Measurements from ENCODE around the gene CCDC158. TPM values are rescaled to one million over a fixed set of nuclear protein-coding genes. Genes with fewer than 3 reads are reported as not detected.

CCDC158 gene
- total and polyA plus RNA-seq, 10 of the 15 experiments (the other 5 are each of a cell fraction or from before 2014, with no cell fraction given) = not detected

DNA sequence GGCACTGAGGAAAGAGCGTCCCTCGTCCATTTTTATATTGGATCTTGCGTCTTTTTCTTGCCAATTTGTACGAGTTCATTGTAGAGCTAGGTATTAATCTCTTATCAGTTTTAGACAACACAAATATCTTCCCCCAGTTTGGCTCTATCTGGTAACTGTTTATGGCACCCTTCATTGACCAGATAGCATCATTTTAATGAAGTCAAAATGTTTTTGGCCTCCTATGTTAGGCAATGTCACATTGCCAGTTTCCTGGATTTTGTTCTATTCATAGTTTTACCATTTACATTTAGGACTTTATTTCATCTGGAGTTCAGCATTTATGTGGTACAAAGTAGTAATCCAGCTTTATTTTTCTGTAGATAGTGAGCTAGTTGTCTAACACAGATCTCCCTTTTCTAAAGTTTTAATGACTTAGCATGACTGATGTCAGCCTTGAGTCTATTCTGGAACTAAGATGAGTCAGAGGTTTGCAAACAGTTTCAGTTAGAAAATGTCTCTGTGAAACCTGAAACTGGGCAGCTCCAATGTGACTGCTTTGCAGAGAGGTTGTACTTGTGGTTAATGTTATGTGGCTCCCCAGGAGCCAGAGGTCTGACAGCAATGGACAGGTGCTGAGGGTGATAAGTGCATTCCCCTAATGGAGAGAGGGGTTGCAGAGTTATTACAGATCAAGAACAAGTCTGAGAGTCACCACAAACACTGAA, 119.7 kb downstream of the CCDC158 start:
- POLR2A ChIA-PET = no interaction called here
- in situ Hi-C loops (cut with MboI) = no loop called here
- TF ChIP-seq GATAD2B (conservative IDR thresholded peaks at IDR 0.05; ENCODE audit: low read depth) (no peak), PAX5 (IDR thresholded peaks at IDR 0.05; ENCODE audit: borderline replicate concordance, low read depth, low read length) (peak; percentile 86; the same call in 1 of the 2 replicates), JUND (IDR thresholded peaks at IDR 0.05; ENCODE audit: low read depth, low read length) (0 out of 2 replicates have a peak, but pooled peaks have one; percentile 16), MTA3 (IDR thresholded peaks at IDR 0.05; ENCODE audit: borderline replicate concordance, low read length) (peak; percentile 82; the same call in 1 of the 2 replicates), NRF1 (conservative IDR thresholded peaks at IDR 0.05; ENCODE audit: low read depth, low read length) (no peak), EP300 (IDR thresholded peaks at IDR 0.05; ENCODE audit: borderline replicate concordance in 1 of 2, control insufficient read depth in 1 of 2, low read depth in 2 of 2, low read length in 2 of 2) (peak in 1 of 2 experiments; percentile 35; a peak in 1 of 4 replicates), NR2F1 (conservative IDR thresholded peaks at IDR 0.05) (0 out of 2 replicates have a peak, but pooled peaks have one; percentile 45), TCF12 (IDR thresholded peaks at IDR 0.05; ENCODE audit: low read depth, low read length) (peak; percentile 88), JUNB (IDR thresholded peaks at IDR 0.05) (peak; percentile 85), ATF7 (IDR thresholded peaks at IDR 0.05; ENCODE audit: low read depth) (peak; percentile 77), FOXM1 (IDR thresholded peaks at IDR 0.05; ENCODE audit: low read depth, low read length) (peak; percentile 90), SUPT20H (IDR thresholded peaks at IDR 0.05; ENCODE audit: borderline replicate concordance, control insufficient read depth, low read depth, low read length) (no peak), ESRRA (IDR thresholded peaks at IDR 0.05; ENCODE audit: low read length) (no peak)
- TF ChIP-seq, protein P1, sequence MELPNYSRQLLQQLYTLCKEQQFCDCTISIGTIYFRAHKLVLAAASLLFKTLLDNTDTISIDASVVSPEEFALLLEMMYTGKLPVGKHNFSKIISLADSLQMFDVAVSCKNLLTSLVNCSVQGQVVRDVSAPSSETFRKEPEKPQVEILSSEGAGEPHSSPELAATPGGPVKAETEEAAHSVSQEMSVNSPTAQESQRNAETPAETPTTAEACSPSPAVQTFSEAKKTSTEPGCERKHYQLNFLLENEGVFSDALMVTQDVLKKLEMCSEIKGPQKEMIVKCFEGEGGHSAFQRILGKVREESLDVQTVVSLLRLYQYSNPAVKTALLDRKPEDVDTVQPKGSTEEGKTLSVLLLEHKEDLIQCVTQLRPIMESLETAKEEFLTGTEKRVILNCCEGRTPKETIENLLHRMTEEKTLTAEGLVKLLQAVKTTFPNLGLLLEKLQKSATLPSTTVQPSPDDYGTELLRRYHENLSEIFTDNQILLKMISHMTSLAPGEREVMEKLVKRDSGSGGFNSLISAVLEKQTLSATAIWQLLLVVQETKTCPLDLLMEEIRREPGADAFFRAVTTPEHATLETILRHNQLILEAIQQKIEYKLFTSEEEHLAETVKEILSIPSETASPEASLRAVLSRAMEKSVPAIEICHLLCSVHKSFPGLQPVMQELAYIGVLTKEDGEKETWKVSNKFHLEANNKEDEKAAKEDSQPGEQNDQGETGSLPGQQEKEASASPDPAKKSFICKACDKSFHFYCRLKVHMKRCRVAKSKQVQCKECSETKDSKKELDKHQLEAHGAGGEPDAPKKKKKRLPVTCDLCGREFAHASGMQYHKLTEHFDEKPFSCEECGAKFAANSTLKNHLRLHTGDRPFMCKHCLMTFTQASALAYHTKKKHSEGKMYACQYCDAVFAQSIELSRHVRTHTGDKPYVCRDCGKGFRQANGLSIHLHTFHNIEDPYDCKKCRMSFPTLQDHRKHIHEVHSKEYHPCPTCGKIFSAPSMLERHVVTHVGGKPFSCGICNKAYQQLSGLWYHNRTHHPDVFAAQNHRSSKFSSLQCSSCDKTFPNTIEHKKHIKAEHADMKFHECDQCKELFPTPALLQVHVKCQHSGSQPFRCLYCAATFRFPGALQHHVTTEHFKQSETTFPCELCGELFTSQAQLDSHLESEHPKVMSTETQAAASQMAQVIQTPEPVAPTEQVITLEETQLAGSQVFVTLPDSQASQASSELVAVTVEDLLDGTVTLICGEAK (IDR thresholded peaks at IDR 0.05; ENCODE audit: borderline replicate concordance) = no peak
- TF ChIP-seq, protein P2, sequence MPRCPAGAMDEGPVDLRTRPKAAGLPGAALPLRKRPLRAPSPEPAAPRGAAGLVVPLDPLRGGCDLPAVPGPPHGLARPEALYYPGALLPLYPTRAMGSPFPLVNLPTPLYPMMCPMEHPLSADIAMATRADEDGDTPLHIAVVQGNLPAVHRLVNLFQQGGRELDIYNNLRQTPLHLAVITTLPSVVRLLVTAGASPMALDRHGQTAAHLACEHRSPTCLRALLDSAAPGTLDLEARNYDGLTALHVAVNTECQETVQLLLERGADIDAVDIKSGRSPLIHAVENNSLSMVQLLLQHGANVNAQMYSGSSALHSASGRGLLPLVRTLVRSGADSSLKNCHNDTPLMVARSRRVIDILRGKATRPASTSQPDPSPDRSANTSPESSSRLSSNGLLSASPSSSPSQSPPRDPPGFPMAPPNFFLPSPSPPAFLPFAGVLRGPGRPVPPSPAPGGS (IDR thresholded peaks at IDR 0.05; ENCODE audit: borderline replicate concordance, insufficient read depth, low read depth, low read length, poor library complexity, severe bottlenecking) = peak; percentile 60
- TF ChIP-seq, protein P3, sequence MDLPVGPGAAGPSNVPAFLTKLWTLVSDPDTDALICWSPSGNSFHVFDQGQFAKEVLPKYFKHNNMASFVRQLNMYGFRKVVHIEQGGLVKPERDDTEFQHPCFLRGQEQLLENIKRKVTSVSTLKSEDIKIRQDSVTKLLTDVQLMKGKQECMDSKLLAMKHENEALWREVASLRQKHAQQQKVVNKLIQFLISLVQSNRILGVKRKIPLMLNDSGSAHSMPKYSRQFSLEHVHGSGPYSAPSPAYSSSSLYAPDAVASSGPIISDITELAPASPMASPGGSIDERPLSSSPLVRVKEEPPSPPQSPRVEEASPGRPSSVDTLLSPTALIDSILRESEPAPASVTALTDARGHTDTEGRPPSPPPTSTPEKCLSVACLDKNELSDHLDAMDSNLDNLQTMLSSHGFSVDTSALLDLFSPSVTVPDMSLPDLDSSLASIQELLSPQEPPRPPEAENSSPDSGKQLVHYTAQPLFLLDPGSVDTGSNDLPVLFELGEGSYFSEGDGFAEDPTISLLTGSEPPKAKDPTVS (IDR thresholded peaks at IDR 0.05; ENCODE audit: low read depth, low read length) = no peak

More for the DNA sequence above, 119.7 kb downstream of the CCDC158 start:
- H3K9me3 ChIP-seq (replicated peaks; ENCODE audit: control insufficient read depth, insufficient read depth, low read length) = peaks cover 16% of the 10 kb centered on the region
- H3K4me1 ChIP-seq (ENCODE audit: control insufficient read depth, insufficient read depth, low read length) = peaks cover 24% of the 10 kb centered on the region
- H3K79me2 ChIP-seq (ENCODE audit: control insufficient read depth, insufficient read depth, low read length) = no peaks in the 10 kb centered on the region
- RAD21 ChIA-PET (ENCODE audit: unreplicated experiment) = interaction anchor here (1.5 kb wide), 1 partner anchor 121 kb away, joined by 4 read pairs; no protein-coding TSS in a partner anchor
- peaks cover 3 to 5% of the 10 kb centered on the region in 2 experiments; a peak in 3 of 4 replicates for H3K27me3 ChIP-seq (replicated peaks in 1 of 2; ENCODE audit: control insufficient read depth in 2 of 2, insufficient read depth in 2 of 2, low read length in 1 of 2)
- peak; percentile 99 for ATAC-seq
- no peaks in the 10 kb centered on the region for H3K36me3 ChIP-seq (ENCODE audit: control insufficient read depth in 2 of 2, insufficient read depth in 2 of 2, low read length in 1 of 2)
- peak; percentile 95 for FAIRE-seq
- SMC1A ChIA-PET (ENCODE audit: uncharacterized antibody, unreplicated experiment) = interaction anchor here (1.4 to 1.8 kb wide), 2 partner anchors 76 to 121 kb away, joined by 5 read pairs; no protein-coding TSS in a partner anchor
- WGBS (ENCODE audit: insufficient coverage, insufficient replicate concordance, low lambda C conversion rate, missing lambda C conversion rate) = 51% methylated on average over 4 of the region's 4 CpGs
- H3K27ac ChIP-seq (ENCODE audit: control insufficient read depth, insufficient read depth) = peak overlapping the region; percentile 34; the same call in 1 of the 2 replicates
- no TSS peak for BruUV-seq (replicated peaks)
- DNase-seq (ENCODE audit: low read depth, low spot score) = peak; percentile 74
- H4K20me1 ChIP-seq (ENCODE audit: control insufficient read depth, insufficient read depth) = no peaks in the 10 kb centered on the region
- CTCF ChIA-PET = interaction anchor here (1.9 kb wide), 1 partner anchor 122 kb away, joined by 7 read pairs; no protein-coding TSS in a partner anchor
- H2AFZ ChIP-seq (ENCODE audit: control insufficient read depth, low read depth, low read length) = no peak overlapping the region
- H3K4me3 ChIP-seq = no peak overlapping the region
- peak overlapping the region; percentile 64 for H3K4me2 ChIP-seq (ENCODE audit: control insufficient read depth, insufficient read depth)
- intact Hi-C loops (cut with micrococcal nuclease; ENCODE audit: unreplicated experiment) = loop anchor here (1.0 kb wide), 1 partner anchor 103 kb away; no protein-coding TSS in a partner anchor
- H3K9ac ChIP-seq (ENCODE audit: control insufficient read depth, insufficient read depth, low read length) = no peak overlapping the region

Measured in GM12878 (cell line).